WTC11 (cell line): ENCODE data around the gene DNAH5. TPM values are rescaled to one million over a fixed set of nuclear protein-coding genes. Genes with fewer than 3 reads are reported as not detected.

ENCODE experiments used
- ATAC-seq: fragments of 200-7000 bp; cut with Tn5 transposase; 2 replicates; pipeline ENCODE4 v1.10.0; 2021; ENCODE audit warnings: mild to moderate bottlenecking, moderate library complexity
- CTCF ChIA-PET: fragments of 300-600 bp; sonication (Branson Sonifier 250); formaldehyde crosslinking; loops from one replicate; lab custom pipeline; 2021; ENCODE audit warnings: antibody characterized with exemption; lab: Charles Lee
- POLR2A ChIA-PET: fragments of 350-600 bp; sonication (Branson Sonifier 250); formaldehyde crosslinking; loops from one replicate; lab custom pipeline; 2021; ENCODE audit warnings: antibody characterized with exemption; lab: Charles Lee
- DNase-seq: peaks from one replicate; pipeline ENCODE4 v3.0.0; 2021; ENCODE audit warnings: low spot score
- H3K27ac Mint-ChIP-seq: 2 replicates; pipeline ENCODE4 v1.8.0; 2021; ENCODE audit warnings: mixed read lengths
- H3K27me3 Mint-ChIP-seq: 2 replicates; pipeline ENCODE4 v1.8.0; 2021; ENCODE audit warnings: low read depth, mild to moderate bottlenecking, moderate library complexity, mixed read lengths
- H3K36me3 Mint-ChIP-seq: 2 replicates; pipeline ENCODE4 v1.8.0; 2021; ENCODE audit warnings: mixed read lengths
- H3K4me1 Mint-ChIP-seq: 2 replicates; pipeline ENCODE4 v1.8.0; 2022; ENCODE audit warnings: mixed read lengths
- H3K4me3 Mint-ChIP-seq: 2 replicates; pipeline ENCODE4 v1.8.0; 2021; ENCODE audit warnings: mild to moderate bottlenecking, moderate library complexity, mixed read lengths
- H3K9me3 Mint-ChIP-seq: 2 replicates; pipeline ENCODE4 v1.8.0; 2021; ENCODE audit warnings: mixed read lengths
- CBFB ChIP-seq: sonication (generic); formaldehyde crosslinking; IDR thresholded peaks from 2 replicates; pipeline ENCODE4 v1.8.1; 2022; ENCODE audit warnings: mild to moderate bottlenecking, low read depth, missing genetic modification reagents
- CREB1 ChIP-seq: sonication (generic); formaldehyde crosslinking; IDR thresholded peaks from 2 replicates; pipeline ENCODE4 v1.8.0; 2023; ENCODE audit warnings: mild to moderate bottlenecking, missing genetic modification reagents
- CREM ChIP-seq: sonication (generic); formaldehyde crosslinking; IDR thresholded peaks from 2 replicates; pipeline ENCODE4 v1.8.1; 2022; ENCODE audit warnings: mild to moderate bottlenecking, missing genetic modification reagents, moderate library complexity
- ESRRA ChIP-seq: sonication (generic); formaldehyde crosslinking; IDR thresholded peaks from 2 replicates; pipeline ENCODE4 v1.8.1; 2022; ENCODE audit warnings: mild to moderate bottlenecking, missing genetic modification reagents, borderline replicate concordance
- FOXP1 ChIP-seq: sonication (generic); formaldehyde crosslinking; IDR thresholded peaks from 2 replicates; pipeline ENCODE4 v1.8.0; 2022; ENCODE audit warnings: missing genetic modification reagents, mild to moderate bottlenecking, moderate library complexity, borderline replicate concordance
- GABPB1 ChIP-seq: sonication (generic); formaldehyde crosslinking; IDR thresholded peaks from 2 replicates; pipeline ENCODE4 v1.8.1; 2023; ENCODE audit warnings: mild to moderate bottlenecking, missing genetic modification reagents
- HMGA2 ChIP-seq: fragments of 250-450 bp; sonication (Bioruptor Pico); IDR thresholded peaks from 2 replicates; pipeline ENCODE4 v1.4.0; 2021; ENCODE audit warnings: mild to moderate bottlenecking, moderate library complexity
- KAT7 ChIP-seq: sonication (generic); formaldehyde crosslinking; IDR thresholded peaks from 2 replicates; pipeline ENCODE4 v1.8.1; 2023; ENCODE audit warnings: missing genetic modification reagents, mild to moderate bottlenecking, borderline replicate concordance
- MXD4 ChIP-seq: fragments of 250-450 bp; sonication (Bioruptor Pico); IDR thresholded peaks from 2 replicates; pipeline ENCODE4 v1.8.0; 2021; ENCODE audit warnings: mild to moderate bottlenecking, moderate library complexity, borderline replicate concordance
- NFYB ChIP-seq: sonication (generic); formaldehyde crosslinking; conservative IDR thresholded peaks from 2 replicates; pipeline ENCODE4 v1.8.0; 2022; ENCODE audit warnings: low read depth, missing genetic modification reagents
- NR1H2 ChIP-seq: sonication (generic); formaldehyde crosslinking; IDR thresholded peaks from 2 replicates; pipeline ENCODE4 v1.9.0; 2021; ENCODE audit warnings: mild to moderate bottlenecking, moderate library complexity, missing genetic modification reagents
- RORB ChIP-seq: fragments of 250-450 bp; sonication (Bioruptor Pico); IDR thresholded peaks from 2 replicates; pipeline ENCODE4 v1.9.0; 2021; ENCODE audit warnings: mild to moderate bottlenecking
- TEAD4 ChIP-seq: sonication (generic); formaldehyde crosslinking; IDR thresholded peaks from 2 replicates; pipeline ENCODE4 v1.8.0; 2022; ENCODE audit warnings: mild to moderate bottlenecking, missing genetic modification reagents
- ZNF423 ChIP-seq: fragments of 250-450 bp; sonication (Bioruptor Pico); IDR thresholded peaks from 2 replicates; pipeline ENCODE4 v2.1.2; 2022; ENCODE audit warnings: mild to moderate bottlenecking, moderate library complexity
- total RNA-seq: library from RNA; stranded (reverse); gene quantifications from 3 replicates; pipeline ENCODE4 v1.2.3, GENCODE V29; 2021
- TF ChIP-seq, protein P1 (sequence below): sonication (generic); formaldehyde crosslinking; IDR thresholded peaks from 2 replicates; pipeline ENCODE4 v1.8.0; 2023; ENCODE audit warnings: mild to moderate bottlenecking, missing genetic modification reagents
- TF ChIP-seq, protein P2 (sequence below): fragments of 250-450 bp; sonication (Bioruptor Pico); IDR thresholded peaks from 2 replicates; pipeline ENCODE4 v2.1.2; 2022; ENCODE audit warnings: mild to moderate bottlenecking, moderate library complexity
- TF ChIP-seq, protein P3 (sequence below): fragments of 250-450 bp; sonication (Bioruptor Pico); conservative IDR thresholded peaks from 2 replicates; pipeline ENCODE4 v1.9.0; 2021; ENCODE audit warnings: mild to moderate bottlenecking
- TF ChIP-seq, protein P4 (sequence below): fragments of 250-450 bp; sonication (Bioruptor Pico); IDR thresholded peaks from 2 replicates; pipeline ENCODE4 v1.9.0; 2021; ENCODE audit warnings: mild to moderate bottlenecking
- TF ChIP-seq, protein P5 (sequence below): sonication (generic); formaldehyde crosslinking; IDR thresholded peaks from 2 replicates; pipeline ENCODE4 v1.8.1; 2023; ENCODE audit warnings: mild to moderate bottlenecking, missing genetic modification reagents, moderate library complexity
- TF ChIP-seq, protein P6 (sequence below): fragments of 250-450 bp; sonication (Bioruptor Pico); IDR thresholded peaks from 2 replicates; pipeline ENCODE4 v1.9.0; 2021; ENCODE audit warnings: moderate library complexity, mild to moderate bottlenecking, inconsistent platforms, borderline replicate concordance

The DNAH5 gene
- total RNA-seq, 1 experiment from 2014 or later: 0.35 TPM

DNA sequence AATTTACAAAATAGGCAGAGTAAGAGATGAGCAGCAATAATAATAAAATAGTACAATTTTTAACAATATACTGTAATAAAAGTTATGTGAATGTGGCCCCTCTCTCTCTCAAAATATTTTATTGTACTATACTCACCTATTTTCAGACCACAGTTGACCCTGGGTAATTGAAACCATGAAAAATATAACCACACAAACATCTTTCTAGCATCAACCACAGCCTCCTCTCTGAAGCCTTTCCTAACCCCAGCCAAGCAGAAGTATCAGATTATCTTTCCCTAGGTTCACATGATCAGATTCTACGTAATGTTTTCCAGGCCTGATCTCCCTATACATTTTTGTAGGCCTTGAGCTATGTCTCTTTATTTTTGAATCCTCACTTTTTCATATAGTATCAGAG, 35.2 kb downstream of the DNAH5 start:
- DNase-seq (no peak), ATAC-seq (no peak)
- Mint-ChIP-seq H3K9me3 (no peaks in the 10 kb centered on the region), H3K27ac (no peak overlapping the region), H3K4me1 (peaks cover 4% of the 10 kb centered on the region), H3K36me3 (no peaks in the 10 kb centered on the region), H3K27me3 (no peaks in the 10 kb centered on the region), H3K4me3 (no peak overlapping the region)
- ChIA-PET CTCF (no interaction called here), POLR2A (no interaction called here)
- no peak for TF ChIP-seq RORB
- TF ChIP-seq GABPB1 (CRISPR knock-in tag): no peak
- TF ChIP-seq CBFB (CRISPR knock-in tag): no peak
- TF ChIP-seq MXD4: no peak
- TF ChIP-seq ESRRA: no peak
- TF ChIP-seq, protein P1, sequence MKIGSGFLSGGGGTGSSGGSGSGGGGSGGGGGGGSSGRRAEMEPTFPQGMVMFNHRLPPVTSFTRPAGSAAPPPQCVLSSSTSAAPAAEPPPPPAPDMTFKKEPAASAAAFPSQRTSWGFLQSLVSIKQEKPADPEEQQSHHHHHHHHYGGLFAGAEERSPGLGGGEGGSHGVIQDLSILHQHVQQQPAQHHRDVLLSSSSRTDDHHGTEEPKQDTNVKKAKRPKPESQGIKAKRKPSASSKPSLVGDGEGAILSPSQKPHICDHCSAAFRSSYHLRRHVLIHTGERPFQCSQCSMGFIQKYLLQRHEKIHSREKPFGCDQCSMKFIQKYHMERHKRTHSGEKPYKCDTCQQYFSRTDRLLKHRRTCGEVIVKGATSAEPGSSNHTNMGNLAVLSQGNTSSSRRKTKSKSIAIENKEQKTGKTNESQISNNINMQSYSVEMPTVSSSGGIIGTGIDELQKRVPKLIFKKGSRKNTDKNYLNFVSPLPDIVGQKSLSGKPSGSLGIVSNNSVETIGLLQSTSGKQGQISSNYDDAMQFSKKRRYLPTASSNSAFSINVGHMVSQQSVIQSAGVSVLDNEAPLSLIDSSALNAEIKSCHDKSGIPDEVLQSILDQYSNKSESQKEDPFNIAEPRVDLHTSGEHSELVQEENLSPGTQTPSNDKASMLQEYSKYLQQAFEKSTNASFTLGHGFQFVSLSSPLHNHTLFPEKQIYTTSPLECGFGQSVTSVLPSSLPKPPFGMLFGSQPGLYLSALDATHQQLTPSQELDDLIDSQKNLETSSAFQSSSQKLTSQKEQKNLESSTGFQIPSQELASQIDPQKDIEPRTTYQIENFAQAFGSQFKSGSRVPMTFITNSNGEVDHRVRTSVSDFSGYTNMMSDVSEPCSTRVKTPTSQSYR: no peak
- no peak for TF ChIP-seq FOXP1
- TF ChIP-seq NR1H2: no peak
- no peak for TF ChIP-seq CREM (CRISPR knock-in tag)
- no peak for TF ChIP-seq TEAD4 (CRISPR knock-in tag)
- TF ChIP-seq, protein P2, sequence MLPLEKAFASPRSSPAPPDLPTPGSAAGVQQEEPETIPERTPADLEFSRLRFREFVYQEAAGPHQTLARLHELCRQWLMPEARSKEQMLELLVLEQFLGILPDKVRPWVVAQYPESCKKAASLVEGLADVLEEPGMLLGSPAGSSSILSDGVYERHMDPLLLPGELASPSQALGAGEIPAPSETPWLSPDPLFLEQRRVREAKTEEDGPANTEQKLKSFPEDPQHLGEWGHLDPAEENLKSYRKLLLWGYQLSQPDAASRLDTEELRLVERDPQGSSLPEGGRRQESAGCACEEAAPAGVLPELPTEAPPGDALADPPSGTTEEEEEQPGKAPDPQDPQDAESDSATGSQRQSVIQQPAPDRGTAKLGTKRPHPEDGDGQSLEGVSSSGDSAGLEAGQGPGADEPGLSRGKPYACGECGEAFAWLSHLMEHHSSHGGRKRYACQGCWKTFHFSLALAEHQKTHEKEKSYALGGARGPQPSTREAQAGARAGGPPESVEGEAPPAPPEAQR (CRISPR knock-in tag): no peak
- TF ChIP-seq ZNF423 (CRISPR knock-in tag): no peak
- TF ChIP-seq, protein P3, sequence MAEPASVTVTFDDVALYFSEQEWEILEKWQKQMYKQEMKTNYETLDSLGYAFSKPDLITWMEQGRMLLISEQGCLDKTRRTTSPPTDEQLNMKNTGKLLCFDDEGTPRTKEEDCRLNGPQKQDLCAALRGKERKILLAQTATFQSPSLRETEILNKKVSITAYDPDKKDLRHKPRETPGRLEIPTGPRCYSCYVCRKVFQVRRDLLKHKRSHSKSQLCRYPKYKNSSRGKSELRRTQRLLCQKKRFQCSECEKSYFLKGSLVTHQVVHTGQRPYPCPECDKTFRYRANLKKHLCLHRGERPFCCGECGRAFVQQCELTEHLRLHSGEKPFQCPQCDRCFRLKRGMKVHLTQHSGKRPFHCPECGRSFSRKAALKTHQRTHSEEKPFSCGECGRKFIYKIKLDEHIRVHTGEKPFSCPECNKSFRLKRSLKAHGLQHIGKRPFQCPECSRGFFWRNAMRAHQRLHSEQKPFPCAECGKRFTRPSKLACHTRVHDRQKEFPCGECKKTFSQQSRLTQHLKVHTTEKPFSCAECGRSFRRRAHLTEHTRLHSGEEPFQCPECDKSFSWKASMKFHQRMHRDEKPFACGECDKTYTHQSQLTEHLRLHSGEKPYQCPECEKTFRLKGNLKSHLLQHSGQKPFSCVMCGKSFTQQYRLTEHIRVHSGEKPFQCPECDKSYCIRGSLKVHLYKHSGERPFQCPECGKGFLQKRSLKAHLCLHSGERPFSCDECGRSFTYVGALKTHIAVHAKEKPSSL (CRISPR knock-in tag): no peak
- TF ChIP-seq CREB1 (CRISPR knock-in tag): no peak
- no peak for TF ChIP-seq HMGA2 (CRISPR knock-in tag)
- TF ChIP-seq, protein P4, sequence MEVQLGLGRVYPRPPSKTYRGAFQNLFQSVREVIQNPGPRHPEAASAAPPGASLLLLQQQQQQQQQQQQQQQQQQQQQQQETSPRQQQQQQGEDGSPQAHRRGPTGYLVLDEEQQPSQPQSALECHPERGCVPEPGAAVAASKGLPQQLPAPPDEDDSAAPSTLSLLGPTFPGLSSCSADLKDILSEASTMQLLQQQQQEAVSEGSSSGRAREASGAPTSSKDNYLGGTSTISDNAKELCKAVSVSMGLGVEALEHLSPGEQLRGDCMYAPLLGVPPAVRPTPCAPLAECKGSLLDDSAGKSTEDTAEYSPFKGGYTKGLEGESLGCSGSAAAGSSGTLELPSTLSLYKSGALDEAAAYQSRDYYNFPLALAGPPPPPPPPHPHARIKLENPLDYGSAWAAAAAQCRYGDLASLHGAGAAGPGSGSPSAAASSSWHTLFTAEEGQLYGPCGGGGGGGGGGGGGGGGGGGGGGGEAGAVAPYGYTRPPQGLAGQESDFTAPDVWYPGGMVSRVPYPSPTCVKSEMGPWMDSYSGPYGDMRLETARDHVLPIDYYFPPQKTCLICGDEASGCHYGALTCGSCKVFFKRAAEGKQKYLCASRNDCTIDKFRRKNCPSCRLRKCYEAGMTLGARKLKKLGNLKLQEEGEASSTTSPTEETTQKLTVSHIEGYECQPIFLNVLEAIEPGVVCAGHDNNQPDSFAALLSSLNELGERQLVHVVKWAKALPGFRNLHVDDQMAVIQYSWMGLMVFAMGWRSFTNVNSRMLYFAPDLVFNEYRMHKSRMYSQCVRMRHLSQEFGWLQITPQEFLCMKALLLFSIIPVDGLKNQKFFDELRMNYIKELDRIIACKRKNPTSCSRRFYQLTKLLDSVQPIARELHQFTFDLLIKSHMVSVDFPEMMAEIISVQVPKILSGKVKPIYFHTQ (CRISPR knock-in tag): no peak
- TF ChIP-seq, protein P5, sequence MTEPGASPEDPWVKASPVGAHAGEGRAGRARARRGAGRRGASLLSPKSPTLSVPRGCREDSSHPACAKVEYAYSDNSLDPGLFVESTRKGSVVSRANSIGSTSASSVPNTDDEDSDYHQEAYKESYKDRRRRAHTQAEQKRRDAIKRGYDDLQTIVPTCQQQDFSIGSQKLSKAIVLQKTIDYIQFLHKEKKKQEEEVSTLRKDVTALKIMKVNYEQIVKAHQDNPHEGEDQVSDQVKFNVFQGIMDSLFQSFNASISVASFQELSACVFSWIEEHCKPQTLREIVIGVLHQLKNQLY: no peak
- TF ChIP-seq KAT7: no peak
- TF ChIP-seq NFYB (CRISPR knock-in tag): no peak
- TF ChIP-seq, protein P6, sequence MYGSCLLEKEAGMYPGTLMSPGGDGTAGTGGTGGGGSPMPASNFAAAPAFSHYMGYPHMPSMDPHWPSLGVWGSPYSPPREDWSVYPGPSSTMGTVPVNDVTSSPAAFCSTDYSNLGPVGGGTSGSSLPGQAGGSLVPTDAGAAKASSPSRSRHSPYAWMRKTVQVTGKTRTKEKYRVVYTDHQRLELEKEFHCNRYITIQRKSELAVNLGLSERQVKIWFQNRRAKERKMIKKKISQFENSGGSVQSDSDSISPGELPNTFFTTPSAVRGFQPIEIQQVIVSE (CRISPR knock-in tag): no peak
